Adipose tissue (tissue), 3 donors: ENCODE results near the gene AMOTL1. TPM values are rescaled to one million over a fixed set of nuclear protein-coding genes. Genes with fewer than 3 reads are reported as not detected.

Source experiments
- H3K27ac ChIP-seq: one replicate; pipeline ENCODE4 v1.5.1; 2013; ENCODE audit warnings: low read depth, low read length
- WGBS, 3 donors: extraction: QIAGEN DNeasy Blood & Tissue Kit; methylation state at CpG; one replicate each; pipeline ENCODE4 v1.1.7; 2013; 5-methylcytosine and 5-hydroxymethylcytosine counted together
- polyA plus RNA-seq, 3 donors: library from polyadenylated mRNA; stranded (reverse); fragments of 200-250 nt; gene quantifications; one replicate each; pipeline ENCODE4 v1.2.3, GENCODE V29; 2013
- donor health status: healthy with polysubstance abuse.
- donor health status: Bipolar disorder and iron deficiency.
- donor health status: healthy.

AMOTL1 gene
- polyA plus RNA-seq, 3 donors = 6.7 to 13.0 (median 10.8) TPM

- no peak overlapping the region for H3K27ac ChIP-seq
These were observed 7.9 kb upstream of the AMOTL1 start for GRCh38 chr11:94760296-94760695.

- H3K27ac ChIP-seq = no peak overlapping the region
- WGBS, 3 donors = 78 to 93% (median 83%) methylated on average over 1 of the region's 1 CpG
These were observed 5.9 kb upstream of the AMOTL1 start for GRCh38 chr11:94762208-94762607.

GRCh38 chr11:94762995-94763394, 5.2 kb upstream of the AMOTL1 start:
- H3K27ac ChIP-seq = no peak overlapping the region
- WGBS, 3 donors = 80 to 87% (median 83%) methylated on average over 2 of the region's 2 CpGs

GRCh38 chr11:94766713-94767206, 1.4 kb upstream of the AMOTL1 start:
- no peak overlapping the region for H3K27ac ChIP-seq
- WGBS, 3 donors = 70 to 82% (median 75%) methylated on average over 5 of the region's 5 CpGs

- H3K27ac ChIP-seq = peak overlapping the region; percentile 9
- 55 to 86% (median 83%) methylated on average over 5 of the region's 5 CpGs for whole genome bisulfite sequencing, 3 donors
These were observed 865 bp upstream of the AMOTL1 start for GRCh38 chr11:94767291-94767690.

- no peak overlapping the region for H3K27ac ChIP-seq
- 0 to 1% (median 0%) methylated on average over 76 to 91 of the region's 91 CpGs for WGBS, 3 donors
These were observed 716 bp downstream of the AMOTL1 start for GRCh38 chr11:94768602-94769541.

GRCh38 chr11:94769880-94770279, 1.7 kb downstream of the AMOTL1 start:
- WGBS, 3 donors = 24 to 46% (median 42%) methylated on average over 8 of the region's 8 CpGs
- no peak overlapping the region for H3K27ac ChIP-seq

GRCh38 chr11:94770563-94771120, 2.5 kb downstream of the AMOTL1 start:
- H3K27ac ChIP-seq = no peak overlapping the region
- WGBS, 3 donors = 78 to 87% (median 86%) methylated on average over 4 of the region's 4 CpGs

GRCh38 chr11:94771390-94771789, 3.2 kb downstream of the AMOTL1 start:
- WGBS, 3 donors = 27 to 70% (median 59%) methylated on average over 2 of the region's 2 CpGs
- H3K27ac ChIP-seq = no peak overlapping the region

- WGBS, 3 donors = 64 to 87% (median 69%) methylated on average over 2 of the region's 2 CpGs
- H3K27ac ChIP-seq = no peak overlapping the region
These were observed 3.8 kb downstream of the AMOTL1 start for GRCh38 chr11:94771951-94772350.

GRCh38 chr11:94773842-94774241, 5.7 kb downstream of the AMOTL1 start:
- no peak overlapping the region for H3K27ac ChIP-seq
- 87 to 95% (median 93%) methylated on average over 8 of the region's 8 CpGs for WGBS, 3 donors

GRCh38 chr11:94774345-94774744, 6.2 kb downstream of the AMOTL1 start:
- 60 to 82% (median 62%) methylated on average over 3 of the region's 3 CpGs for WGBS, 3 donors
- no peak overlapping the region for H3K27ac ChIP-seq

- WGBS, 3 donors = 77 to 92% (median 90%) methylated on average over 5 of the region's 5 CpGs
- H3K27ac ChIP-seq = no peak overlapping the region
These were observed 7.6 kb downstream of the AMOTL1 start for GRCh38 chr11:94775567-94776327.

GRCh38 chr11:94776351-94777321, 8.5 kb downstream of the AMOTL1 start:
- no peak overlapping the region for H3K27ac ChIP-seq
- WGBS, 3 donors = 25 to 43% (median 41%) methylated on average over 5 of the region's 5 CpGs

GRCh38 chr11:94780432-94780831, 12.3 kb downstream of the AMOTL1 start:
- 10 to 70% (median 17%) methylated on average over 3 of the region's 3 CpGs for WGBS, 3 donors
- H3K27ac ChIP-seq = no peak overlapping the region

- H3K27ac ChIP-seq = no peak overlapping the region
These were observed 13.7 kb downstream of the AMOTL1 start for GRCh38 chr11:94781837-94782236.

GRCh38 chr11:94782446-94782845, 14.3 kb downstream of the AMOTL1 start:
- WGBS, 3 donors = 65 to 79% (median 68%) methylated on average over 1 of the region's 1 CpG

More at GRCh38 chr11:94781837-94782236, 13.7 kb downstream of the AMOTL1 start:
- WGBS, 3 donors = 74 to 97% (median 74%) methylated on average over 1 of the region's 1 CpG

GRCh38 chr11:94784884-94785283, 16.7 kb downstream of the AMOTL1 start:
- no peak overlapping the region for H3K27ac ChIP-seq

More at GRCh38 chr11:94782446-94782845, 14.3 kb downstream of the AMOTL1 start:
- H3K27ac ChIP-seq = no peak overlapping the region
